Coronary artery (tissue), 2 donors: ENCODE measurements around the gene PARP16.

Source experiments
- DNase-seq: peaks from one replicate; pipeline ENCODE4 v3.0.0-alpha.2; 2017; ENCODE audit warnings: low spot score
- H3K27ac ChIP-seq, 2 donors: fragments of 200-600 bp; sonication (generic); one replicate each; pipeline ENCODE4 v1.5.1; 2016 to 2019
- H3K4me3 ChIP-seq: fragments of 200-600 bp; sonication (generic); 2 replicates; pipeline ENCODE4 v1.5.1; 2016; ENCODE audit warnings: mild to moderate bottlenecking, moderate library complexity
- CTCF ChIP-seq: fragments of 200-600 bp; sonication (generic); IDR thresholded peaks from one replicate; pipeline ENCODE4 v1.5.1; 2019; ENCODE audit warnings: antibody characterized with exemption

Gene PARP16

GRCh38 chr15:65326818-65327217, 40.1 kb upstream of the PARP16 start:
- Histone ChIP-seq H3K27ac (no peak overlapping the region), H3K4me3 (no peak overlapping the region)
- TF ChIP-seq CTCF, result no peak
- no peak for DNase-seq

- no peak for TF ChIP-seq CTCF
- no peak for DNase-seq
- no peak overlapping the region for H3K27ac ChIP-seq
- H3K4me3 ChIP-seq, result no peak overlapping the region
Measured at GRCh38 chr15:65326117-65326526, 39.4 kb upstream of the PARP16 start.

GRCh38 chr15:65323071-65323511, 36.4 kb upstream of the PARP16 start:
- no peak for DNase-seq
- H3K4me3 ChIP-seq, result no peak overlapping the region
- no peak for TF ChIP-seq CTCF
- no peak overlapping the region for H3K27ac ChIP-seq

- no peak for DNase-seq
- TF ChIP-seq CTCF, result peak; percentile 82
- Histone ChIP-seq H3K27ac (no peak overlapping the region), H3K4me3 (no peak overlapping the region)
Measured at GRCh38 chr15:65318870-65319356, 32.2 kb upstream of the PARP16 start.

GRCh38 chr15:65312400-65312916, 25.8 kb upstream of the PARP16 start:
- Histone ChIP-seq H3K27ac (no peak overlapping the region), H3K4me3 (no peak overlapping the region)
- DNase-seq, result no peak
- TF ChIP-seq CTCF, result no peak

GRCh38 chr15:65311760-65312159, 25.1 kb upstream of the PARP16 start:
- Histone ChIP-seq H3K27ac (no peak overlapping the region), H3K4me3 (no peak overlapping the region)
- no peak for DNase-seq
- no peak for TF ChIP-seq CTCF

- Histone ChIP-seq H3K27ac (no peak overlapping the region), H3K4me3 (no peak overlapping the region)
- no peak for TF ChIP-seq CTCF
- no peak for DNase-seq
Measured at GRCh38 chr15:65310431-65311137, 23.9 kb upstream of the PARP16 start.
